ENCODE measurements around the gene ZNF133.

The ZNF133 gene

GRCh38 chr20:18359854-18360253 is 71.5 kb downstream of the ZNF133 start:
- H3K4me3 ChIP-seq (ENCODE audit: low read length) = no peak overlapping the region
- TF ChIP-seq, protein P1, sequence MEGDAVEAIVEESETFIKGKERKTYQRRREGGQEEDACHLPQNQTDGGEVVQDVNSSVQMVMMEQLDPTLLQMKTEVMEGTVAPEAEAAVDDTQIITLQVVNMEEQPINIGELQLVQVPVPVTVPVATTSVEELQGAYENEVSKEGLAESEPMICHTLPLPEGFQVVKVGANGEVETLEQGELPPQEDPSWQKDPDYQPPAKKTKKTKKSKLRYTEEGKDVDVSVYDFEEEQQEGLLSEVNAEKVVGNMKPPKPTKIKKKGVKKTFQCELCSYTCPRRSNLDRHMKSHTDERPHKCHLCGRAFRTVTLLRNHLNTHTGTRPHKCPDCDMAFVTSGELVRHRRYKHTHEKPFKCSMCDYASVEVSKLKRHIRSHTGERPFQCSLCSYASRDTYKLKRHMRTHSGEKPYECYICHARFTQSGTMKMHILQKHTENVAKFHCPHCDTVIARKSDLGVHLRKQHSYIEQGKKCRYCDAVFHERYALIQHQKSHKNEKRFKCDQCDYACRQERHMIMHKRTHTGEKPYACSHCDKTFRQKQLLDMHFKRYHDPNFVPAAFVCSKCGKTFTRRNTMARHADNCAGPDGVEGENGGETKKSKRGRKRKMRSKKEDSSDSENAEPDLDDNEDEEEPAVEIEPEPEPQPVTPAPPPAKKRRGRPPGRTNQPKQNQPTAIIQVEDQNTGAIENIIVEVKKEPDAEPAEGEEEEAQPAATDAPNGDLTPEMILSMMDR (IDR thresholded peaks at IDR 0.05; ENCODE audit: insufficient read depth, low read depth, low read length, missing control alignments) = no peak
- DNase-seq (ENCODE audit: low read depth) = no peak

DNA sequence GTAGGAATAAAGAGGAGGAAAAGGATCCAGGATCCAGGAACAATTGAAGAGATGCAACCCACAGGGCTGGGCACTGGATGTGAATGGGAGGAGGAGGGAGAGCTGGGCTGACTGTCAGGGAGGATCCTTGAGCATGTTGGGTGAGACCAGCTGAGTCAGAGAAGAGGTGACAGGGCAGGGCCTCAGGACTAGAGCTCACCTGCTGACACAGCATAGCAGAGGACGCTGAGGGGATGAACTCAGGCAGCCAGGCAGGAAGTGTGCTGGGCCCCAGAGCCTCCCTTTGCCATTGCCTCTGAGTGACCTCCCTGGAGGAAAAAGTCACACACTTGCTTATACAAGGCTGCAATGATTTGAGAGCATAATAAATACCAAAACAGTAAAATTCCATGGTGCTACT is 72.3 kb downstream of the ZNF133 start:
- TF ChIP-seq, protein P1 (IDR thresholded peaks at IDR 0.05; ENCODE audit: insufficient read depth, low read depth, low read length, missing control alignments) = no peak
- no peak overlapping the region for H3K4me3 ChIP-seq (ENCODE audit: low read length)
- peak; percentile 65 for DNase-seq (ENCODE audit: low read depth)

DNA sequence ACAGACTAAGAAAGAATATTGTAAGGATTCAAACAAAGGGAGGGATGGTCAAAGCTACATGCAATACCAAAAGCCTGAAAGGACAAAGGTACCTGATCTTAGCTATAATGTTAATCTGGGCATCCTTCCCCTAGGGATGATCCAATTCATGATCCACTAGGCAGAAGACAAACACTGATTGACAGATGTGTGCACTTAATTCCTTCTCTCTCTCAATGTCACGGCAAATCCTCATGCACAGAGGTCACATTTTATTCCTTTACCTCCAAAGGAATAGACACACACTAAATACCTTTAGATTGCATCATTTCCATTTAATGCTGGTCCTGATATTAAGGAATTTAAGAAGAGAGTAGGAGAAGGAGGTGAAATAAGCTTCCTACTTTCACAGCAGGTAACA is 73.4 kb downstream of the ZNF133 start:
- TF ChIP-seq, protein P1 (IDR thresholded peaks at IDR 0.05; ENCODE audit: insufficient read depth, low read depth, low read length, missing control alignments) = no peak
- no peak overlapping the region for H3K4me3 ChIP-seq (ENCODE audit: low read length)
- DNase-seq (ENCODE audit: low read depth) = no peak

DNA sequence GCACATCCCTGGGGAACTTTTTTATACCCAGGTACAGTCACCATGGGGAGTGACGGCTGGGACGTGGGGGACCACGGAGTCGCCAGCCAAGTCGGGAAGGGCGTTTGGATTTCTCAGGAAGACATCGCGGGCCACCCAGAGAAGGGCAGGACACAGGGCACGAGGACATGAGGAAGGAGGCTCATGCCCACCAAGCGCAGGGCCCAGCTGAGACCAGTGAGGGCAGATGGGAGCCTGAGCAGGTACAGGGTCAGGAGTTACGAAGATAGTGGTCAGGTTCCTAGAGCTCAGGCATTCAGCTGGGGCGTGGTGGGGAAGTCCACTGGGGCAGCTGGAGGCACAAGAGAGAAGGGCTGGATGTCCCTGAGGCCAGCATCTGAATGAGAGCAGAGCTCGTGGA is 74.6 kb downstream of the ZNF133 start:
- TF ChIP-seq, protein P1 (IDR thresholded peaks at IDR 0.05; ENCODE audit: insufficient read depth, low read depth, low read length, missing control alignments) = no peak
- DNase-seq (ENCODE audit: low read depth) = no peak
- no peak overlapping the region for H3K4me3 ChIP-seq (ENCODE audit: low read length)

- no peak for DNase-seq (ENCODE audit: low read depth)
- no peak overlapping the region for H3K4me3 ChIP-seq (ENCODE audit: low read length)
- TF ChIP-seq, protein P1 (IDR thresholded peaks at IDR 0.05; ENCODE audit: insufficient read depth, low read depth, low read length, missing control alignments) = no peak
These were observed 75.4 kb downstream of the ZNF133 start for GRCh38 chr20:18363708-18364107.

DNA sequence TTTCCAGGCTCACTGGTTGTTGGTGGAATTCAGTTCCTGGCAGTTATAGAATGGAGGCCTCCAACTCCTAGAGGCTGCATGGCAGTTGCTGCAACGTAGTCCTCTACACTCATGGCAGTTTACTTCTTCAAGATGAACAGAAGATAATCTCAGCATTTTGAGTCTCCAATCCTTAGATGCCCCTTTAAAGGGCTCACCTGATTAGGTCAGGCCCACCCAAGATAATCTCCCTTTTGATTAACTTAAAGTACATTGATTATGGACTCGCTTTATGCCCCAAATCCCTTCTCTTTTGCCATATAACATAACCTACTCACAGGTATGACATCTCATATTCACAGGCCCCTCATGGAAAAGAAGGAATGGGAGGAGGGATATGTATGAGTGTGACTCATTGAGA is 76.4 kb downstream of the ZNF133 start:
- no peak overlapping the region for H3K4me3 ChIP-seq (ENCODE audit: low read length)
- DNase-seq (ENCODE audit: low read depth) = no peak
- TF ChIP-seq, protein P1 (IDR thresholded peaks at IDR 0.05; ENCODE audit: insufficient read depth, low read depth, low read length, missing control alignments) = no peak
